Astrocyte of the spinal cord (primary cell): Measurements from ENCODE around the gene RASGEF1C.

Experiments used
- DNase-seq: peaks from one replicate; pipeline ENCODE4 v3.0.0; 2011; ENCODE audit warnings: low read depth, low spot score
- H3K4me3 ChIP-seq: 2 replicates; pipeline ENCODE4 v1.5.1; 2011; ENCODE audit warnings: low read depth, mild to moderate bottlenecking, low read length, moderate library complexity
- in situ Hi-C: cut with HindIII; loops from 2 replicates; pipeline ENCODE4 v1.10.0; 2017; ENCODE audit warnings: low sequenced_read_pairs
- TF ChIP-seq, protein P1 (sequence below): IDR thresholded peaks from 2 replicates; pipeline ENCODE4 v1.5.1; 2012; ENCODE audit warnings: low read depth, mild to moderate bottlenecking, low read length, inconsistent platforms

The RASGEF1C gene

DNA sequence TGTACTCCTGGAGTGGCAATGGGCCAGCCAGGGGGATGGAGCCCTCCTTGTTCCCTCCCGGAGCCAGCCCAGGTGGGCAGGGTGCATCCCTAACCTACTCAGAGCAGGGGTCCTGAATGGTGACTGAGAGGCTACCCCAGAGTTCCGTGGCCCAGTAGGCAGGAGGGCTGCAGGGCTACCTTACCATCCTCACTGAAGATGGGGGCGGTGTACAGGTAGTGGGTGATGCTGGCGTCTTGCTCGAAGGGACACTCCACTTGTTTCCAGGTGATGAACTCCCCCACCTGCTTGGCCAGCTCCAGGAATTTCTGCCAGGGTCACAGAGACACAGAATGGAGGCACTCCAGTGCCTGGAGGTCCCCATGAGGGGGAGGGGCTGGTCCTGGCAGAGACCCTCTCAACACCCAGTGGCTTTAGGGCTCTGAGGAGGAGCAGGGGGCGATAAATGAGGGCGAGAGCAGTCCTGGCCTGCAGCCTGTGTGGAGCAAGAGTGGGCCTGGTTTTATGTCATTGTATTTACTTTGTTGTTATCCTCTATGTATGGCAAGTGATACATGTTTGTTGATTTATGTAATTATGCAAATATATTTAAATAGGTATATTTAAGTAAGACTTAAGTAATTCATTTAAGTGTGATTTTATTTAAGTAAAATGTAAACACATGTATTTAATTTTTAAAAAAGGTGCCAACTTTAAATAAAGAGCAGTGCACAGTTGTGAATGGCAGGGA lies 97.6 kb downstream of the RASGEF1C start:
- no peak for DNase-seq
- in situ Hi-C loops = no loop called here
- no peak overlapping the region for H3K4me3 ChIP-seq
- TF ChIP-seq, protein P1, sequence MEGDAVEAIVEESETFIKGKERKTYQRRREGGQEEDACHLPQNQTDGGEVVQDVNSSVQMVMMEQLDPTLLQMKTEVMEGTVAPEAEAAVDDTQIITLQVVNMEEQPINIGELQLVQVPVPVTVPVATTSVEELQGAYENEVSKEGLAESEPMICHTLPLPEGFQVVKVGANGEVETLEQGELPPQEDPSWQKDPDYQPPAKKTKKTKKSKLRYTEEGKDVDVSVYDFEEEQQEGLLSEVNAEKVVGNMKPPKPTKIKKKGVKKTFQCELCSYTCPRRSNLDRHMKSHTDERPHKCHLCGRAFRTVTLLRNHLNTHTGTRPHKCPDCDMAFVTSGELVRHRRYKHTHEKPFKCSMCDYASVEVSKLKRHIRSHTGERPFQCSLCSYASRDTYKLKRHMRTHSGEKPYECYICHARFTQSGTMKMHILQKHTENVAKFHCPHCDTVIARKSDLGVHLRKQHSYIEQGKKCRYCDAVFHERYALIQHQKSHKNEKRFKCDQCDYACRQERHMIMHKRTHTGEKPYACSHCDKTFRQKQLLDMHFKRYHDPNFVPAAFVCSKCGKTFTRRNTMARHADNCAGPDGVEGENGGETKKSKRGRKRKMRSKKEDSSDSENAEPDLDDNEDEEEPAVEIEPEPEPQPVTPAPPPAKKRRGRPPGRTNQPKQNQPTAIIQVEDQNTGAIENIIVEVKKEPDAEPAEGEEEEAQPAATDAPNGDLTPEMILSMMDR = no peak

DNA sequence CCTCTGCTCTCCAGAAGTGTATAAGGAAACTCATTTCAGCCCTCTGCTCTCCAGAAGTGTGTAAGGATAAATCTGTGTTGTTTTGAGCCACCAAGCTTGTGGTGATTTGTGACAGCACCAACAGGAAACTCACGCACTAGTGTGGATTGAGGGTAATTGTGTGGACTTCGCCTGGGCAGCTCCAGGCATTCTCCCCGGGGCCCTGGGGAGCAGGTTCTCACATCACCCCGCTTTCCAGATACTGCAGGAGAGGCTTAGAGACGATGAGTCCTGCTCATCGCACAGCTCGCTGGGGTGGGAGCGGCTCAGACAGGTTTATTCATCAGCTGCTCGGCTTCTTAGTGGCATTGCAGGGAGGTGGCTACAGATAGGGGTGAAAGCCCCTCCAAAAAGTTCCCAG lies 99.1 kb downstream of the RASGEF1C start:
- TF ChIP-seq, protein P1 = no peak
- no peak overlapping the region for H3K4me3 ChIP-seq
- DNase-seq = no peak
- in situ Hi-C loops = no loop called here

DNA sequence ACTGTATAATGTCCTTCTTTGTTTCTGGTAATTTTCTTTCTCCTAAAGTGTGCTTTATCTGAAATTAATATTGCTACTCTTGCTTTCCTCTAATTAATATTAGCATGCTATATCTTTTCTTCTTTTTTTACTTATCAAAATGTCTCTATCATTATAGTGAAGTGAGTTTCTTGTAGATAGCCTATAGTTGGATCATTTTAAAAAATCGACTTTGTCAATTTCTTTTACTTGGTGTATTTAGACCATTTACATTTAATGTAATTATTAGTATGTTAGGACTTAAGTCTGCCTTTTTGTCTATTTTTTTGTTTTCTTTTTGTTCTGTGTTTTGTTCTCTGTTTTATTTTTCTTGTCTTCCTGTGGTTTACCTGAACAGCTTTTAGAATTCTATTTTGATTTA lies 102.0 kb downstream of the RASGEF1C start:
- TF ChIP-seq, protein P1 = no peak
- no peak for DNase-seq
- H3K4me3 ChIP-seq = no peak overlapping the region
- in situ Hi-C loops = no loop called here

DNA sequence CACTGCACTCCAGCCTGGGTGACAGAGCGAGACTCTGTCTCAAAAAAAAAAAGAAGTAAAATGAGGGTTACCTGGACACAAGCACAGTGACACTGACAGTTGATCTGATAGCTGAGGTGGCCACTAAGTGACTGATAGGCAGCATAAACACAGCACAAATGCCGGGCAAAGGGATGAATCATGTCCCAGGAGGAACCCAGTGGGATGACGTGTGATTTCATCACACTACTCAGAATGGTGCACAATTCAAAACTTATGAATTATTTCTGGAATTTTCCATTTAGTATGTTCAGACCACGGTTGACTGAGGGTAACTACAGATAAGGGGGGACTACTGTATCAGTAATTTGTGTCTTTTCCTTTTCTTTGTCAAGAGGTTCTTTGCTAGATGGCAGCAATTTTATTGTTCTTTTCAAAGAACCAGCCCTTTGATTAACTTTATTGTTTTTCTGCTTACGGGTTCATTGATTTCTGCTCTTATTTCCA lies 103.1 kb downstream of the RASGEF1C start:
- no peak for DNase-seq
- in situ Hi-C loops = no loop called here
- TF ChIP-seq, protein P1 = no peak
- no peak overlapping the region for H3K4me3 ChIP-seq

DNA sequence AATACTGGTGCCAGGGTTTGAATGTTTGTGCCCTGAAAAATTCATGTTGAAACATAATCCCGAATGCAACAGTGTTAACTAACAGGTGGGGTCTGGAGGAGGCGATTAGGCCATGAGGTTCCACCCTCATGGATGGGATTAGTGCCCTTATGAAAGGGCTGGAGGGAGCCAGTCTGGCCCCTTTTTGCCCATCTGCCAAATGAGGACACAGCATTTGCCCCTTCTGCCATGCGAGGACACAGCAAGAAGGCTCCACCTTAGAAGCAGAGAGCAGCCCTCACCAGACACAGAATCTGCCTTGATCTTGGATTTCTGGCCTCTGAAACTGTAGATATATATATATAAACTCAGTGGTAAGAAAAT lies 104.9 kb downstream of the RASGEF1C start:
- in situ Hi-C loops = no loop called here
- DNase-seq = no peak
- TF ChIP-seq, protein P1 = no peak
- H3K4me3 ChIP-seq = no peak overlapping the region

DNA sequence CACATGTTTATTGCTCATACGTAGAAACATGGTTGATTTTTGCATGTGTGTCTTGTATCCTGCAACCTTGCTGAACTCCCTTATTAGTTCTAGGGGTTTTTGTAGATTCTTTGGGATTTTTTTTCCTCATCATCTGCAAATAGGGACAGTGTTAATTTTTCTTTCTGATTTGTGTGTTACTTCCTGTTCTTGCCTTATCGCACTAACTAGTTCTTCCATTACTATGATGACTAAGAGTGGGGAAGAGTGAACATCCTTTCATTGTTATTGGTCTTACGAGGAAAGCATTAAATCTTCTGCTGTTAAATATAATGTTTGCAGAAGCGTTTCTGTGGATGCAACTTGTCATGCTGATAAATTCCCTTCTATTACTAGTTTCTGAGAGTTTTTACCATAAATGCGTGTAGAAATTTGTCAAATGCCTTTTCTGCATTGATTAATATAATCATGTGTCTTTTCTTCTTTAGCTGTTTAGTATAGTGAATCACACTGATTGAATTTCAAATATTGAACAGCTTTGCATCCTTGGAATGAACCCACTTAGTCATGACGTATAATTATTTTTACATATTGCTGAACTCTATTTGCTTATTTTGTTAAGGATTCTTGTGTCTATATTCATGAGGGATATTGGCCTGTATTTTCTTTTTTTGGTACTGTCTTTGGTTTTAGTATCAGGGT lies 105.4 kb downstream of the RASGEF1C start:
- in situ Hi-C loops = no loop called here
- no peak overlapping the region for H3K4me3 ChIP-seq
- DNase-seq = no peak
- TF ChIP-seq, protein P1 = no peak
